HG02759 (cell line): ENCODE results near the gene TTC3.
"Not testable (repeated sequence)": the region's sequence is repeated elsewhere in the genome, so short reads cannot be mapped to it uniquely, and the experiment has no call there.

ENCODE experiments used
- ATAC-seq: cut with Tn5 transposase; IDR thresholded peaks from one replicate; pipeline ENCODE4 v1.9.1; 2021; ENCODE audit warnings: mild to moderate bottlenecking, moderate library complexity; ENCODE audit not compliant: unreplicated experiment

The TTC3 gene

DNA sequence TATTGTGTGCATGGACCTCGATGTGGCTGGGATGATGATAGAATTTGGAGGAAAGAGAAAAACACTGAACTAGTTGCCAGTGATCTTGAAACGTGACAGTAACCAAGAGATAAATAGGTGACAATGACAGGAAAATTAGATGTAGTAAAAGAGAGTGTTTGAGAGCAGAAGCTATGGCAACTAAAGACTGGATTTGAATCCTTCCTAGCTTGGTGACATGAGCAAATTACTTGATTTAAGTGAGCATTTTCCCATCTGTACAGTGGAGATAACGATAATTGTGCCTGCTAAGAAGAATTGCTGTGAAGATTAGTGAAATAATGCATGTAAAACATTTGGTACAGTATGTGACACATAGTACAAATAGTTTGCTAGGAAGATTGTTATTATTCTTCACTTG, 12.7 kb downstream of the TTC3 start:
- no peak for ATAC-seq

DNA sequence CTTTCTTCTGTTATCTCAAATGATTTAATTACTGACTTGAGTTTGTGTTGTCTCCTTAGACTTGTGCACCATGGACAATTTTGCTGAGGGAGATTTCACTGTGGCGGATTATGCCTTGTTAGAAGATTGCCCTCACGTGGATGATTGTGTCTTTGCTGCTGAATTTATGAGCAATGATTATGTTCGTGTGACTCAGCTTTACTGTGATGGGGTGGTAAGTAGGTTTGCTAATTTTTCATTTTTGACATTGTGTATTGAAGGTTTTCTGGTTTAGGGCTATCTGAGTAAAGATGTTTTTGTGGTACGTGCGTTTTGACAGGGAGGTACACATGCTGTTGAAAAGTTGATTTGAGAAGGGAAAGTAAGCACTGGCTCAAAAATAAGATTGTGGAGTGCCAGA, 14.1 kb downstream of the TTC3 start:
- no peak for ATAC-seq

DNA sequence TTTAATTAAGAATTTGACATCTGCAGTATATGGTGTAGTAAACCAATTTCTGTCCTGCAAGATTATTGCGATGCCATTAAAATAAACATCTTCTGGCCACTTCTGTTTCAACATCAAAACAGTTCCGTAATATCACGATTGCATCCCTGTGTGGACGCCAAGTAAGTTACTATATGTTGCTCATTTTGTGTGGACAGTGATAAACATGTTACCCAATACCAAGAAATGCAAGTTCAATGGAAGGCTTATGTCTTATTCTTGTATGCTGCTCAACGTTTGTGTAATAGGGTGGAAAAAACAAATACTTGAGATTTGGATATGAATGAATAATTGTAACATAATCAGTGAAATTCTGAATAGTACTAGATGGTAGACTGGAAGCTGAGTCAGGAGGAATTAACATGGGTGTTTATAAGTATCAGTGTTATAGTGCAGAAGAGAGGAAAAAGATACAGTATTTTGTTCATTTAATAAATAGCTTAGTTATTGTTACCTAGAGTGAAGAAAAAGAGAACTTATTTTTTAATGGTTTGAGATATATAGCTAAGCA, 15.2 kb downstream of the TTC3 start:
- ATAC-seq = no peak

- no peak for ATAC-seq
Observed at GRCh38 chr21:37093977-37094376, 20.9 kb downstream of the TTC3 start.

DNA sequence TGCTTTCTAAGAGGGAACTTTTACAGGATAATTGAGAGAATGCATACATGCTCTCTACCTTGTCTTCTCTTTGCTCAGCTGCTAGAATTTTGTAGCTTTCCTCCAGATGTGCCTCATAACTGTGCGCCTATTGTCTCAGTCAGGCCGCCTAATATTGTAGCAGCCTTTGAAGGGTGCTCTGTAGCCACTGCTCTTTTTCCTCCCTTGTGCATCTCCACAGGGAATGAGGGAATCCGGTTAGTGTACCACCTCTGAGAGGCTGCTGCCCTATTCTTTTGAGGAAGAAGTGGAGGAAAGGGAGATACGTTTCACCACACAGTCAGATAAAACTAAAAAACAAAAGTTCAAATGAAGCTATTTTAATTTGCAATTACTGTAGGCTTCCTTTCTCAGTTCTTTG, 22.8 kb downstream of the TTC3 start:
- no peak for ATAC-seq

GRCh38 chr21:37098751-37099150, 25.7 kb downstream of the TTC3 start:
- no peak for ATAC-seq

- ATAC-seq = no peak
Observed at GRCh38 chr21:37100316-37100715, 27.3 kb downstream of the TTC3 start.

DNA sequence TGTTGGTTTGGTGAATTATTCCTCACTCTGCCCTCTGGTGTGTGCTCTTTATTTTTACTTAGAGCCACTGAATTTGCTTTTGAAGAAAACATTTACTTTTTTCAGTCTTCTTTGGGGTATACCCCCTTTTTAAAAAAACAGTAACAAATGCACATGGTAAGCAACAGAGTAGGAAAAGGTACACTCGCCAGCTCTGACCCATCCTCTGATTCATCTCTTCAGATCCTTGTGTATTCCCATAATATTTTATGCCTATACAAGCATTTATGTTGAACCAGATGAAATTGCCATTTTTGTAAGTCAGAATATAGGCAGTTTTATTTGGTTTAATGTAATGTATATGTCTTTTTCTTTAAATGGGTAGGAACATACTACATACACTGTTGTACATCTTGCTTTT, 28.3 kb downstream of the TTC3 start:
- ATAC-seq = no peak

- ATAC-seq = not testable (repeated sequence)
Observed at GRCh38 chr21:37102746-37103145, 29.7 kb downstream of the TTC3 start.

DNA sequence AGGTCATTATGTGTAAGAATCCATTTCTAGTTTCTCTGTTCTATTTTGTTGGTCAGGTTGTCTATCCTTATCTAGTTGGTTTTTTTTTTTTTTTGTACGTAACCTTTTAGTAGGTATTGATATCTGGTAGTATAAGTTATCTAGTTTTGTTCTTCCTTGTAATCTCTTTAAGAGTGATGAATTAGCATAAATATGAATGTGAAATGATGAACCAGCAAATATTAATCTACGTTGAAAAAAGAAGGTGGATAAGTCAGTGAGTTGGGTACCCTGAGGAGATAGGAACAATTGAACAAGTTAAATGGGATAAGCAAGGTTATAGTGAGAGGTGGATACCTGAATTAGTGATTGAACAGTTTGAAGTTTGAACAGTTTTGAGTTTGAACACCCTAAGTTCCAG, 33.9 kb downstream of the TTC3 start:
- ATAC-seq = no peak

DNA sequence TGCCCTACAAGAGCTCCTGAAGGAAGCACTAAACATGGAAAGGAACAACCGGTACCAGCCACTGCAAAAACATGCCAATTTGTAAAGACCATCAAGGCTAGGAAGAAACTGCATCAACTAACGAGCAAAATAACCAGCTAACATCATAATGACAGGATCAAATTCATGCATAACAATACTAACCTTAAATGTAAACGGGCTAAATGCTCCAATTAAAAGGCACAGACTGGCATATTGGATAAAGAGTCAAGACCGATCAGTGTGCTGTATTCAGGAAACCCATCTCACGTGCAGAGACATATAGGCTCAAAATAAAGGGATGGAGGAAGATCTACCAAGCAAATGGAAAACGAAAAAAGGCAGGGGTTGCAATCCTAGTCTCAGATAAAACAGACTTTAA, 38.0 kb downstream of the TTC3 start:
- ATAC-seq = not testable (repeated sequence)

- ATAC-seq = not testable (repeated sequence)
Observed at GRCh38 chr21:37114301-37114700, 41.2 kb downstream of the TTC3 start.

DNA sequence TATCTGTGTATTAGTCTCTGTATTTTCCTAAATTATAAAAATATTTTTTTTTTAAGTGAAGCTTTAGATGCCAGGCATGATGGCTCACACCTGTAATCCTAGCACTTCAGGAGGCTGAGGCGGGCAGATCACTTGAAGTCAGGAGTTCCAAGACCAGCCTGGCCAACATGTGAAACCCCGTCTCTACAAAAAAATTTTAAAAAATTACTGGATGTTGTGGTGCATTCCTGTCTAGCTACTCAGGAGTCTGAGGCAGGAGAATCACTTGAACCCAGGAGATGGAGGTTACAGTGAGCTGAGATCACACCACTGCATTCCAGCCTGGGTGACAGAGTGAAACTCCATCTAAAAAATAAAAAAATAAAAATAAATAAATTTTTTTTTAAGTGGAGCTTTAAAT, 43.4 kb downstream of the TTC3 start:
- ATAC-seq = not testable (repeated sequence)

DNA sequence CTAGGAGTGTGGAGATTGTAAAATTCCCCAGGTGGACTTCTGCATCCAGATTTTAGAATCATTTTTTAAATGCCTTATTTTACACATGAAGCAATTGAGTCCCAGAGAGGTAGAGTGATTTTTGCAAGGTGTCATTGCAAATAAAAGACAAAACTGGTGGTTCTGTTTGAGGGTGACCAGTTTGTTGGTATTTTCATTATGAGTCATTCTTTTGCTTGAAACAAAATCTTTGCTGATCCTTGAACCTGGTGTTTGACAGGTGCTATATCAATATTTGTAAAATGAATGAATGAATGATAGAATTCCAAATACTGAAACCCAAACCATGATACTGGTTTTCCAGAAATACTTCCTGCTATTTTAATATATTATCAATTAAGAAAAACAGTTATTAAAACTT, 44.1 kb downstream of the TTC3 start:
- no peak for ATAC-seq

DNA sequence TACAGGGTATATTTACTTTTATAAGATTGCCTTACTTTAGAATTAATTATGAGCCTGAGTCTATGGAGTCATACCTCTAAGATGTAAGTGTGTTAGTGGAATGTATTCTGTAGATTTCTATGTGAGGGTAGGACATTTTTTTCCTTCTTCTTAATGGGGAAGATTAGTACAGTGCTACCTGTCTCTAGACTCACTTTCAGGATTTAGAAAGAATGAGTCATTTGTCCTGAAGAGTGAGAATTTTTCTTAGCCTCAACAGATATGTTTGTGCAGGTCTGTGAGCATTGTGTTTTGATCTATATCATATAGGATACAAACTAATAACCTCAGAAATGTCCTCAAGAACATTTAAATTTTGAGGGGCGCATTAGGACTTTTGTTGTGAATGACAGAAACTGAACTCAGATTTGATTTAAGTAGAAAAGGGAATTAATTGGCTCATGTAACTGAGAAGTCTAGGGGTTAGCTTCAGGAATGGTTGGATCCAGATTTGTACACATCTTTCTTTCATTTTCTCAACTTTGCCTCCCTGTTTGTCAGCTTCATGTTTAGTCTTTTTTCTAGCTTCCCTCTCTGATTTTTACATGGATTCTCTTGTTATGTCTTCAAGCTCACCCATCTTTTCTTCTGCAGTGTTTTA, 45.3 kb downstream of the TTC3 start:
- no peak for ATAC-seq

DNA sequence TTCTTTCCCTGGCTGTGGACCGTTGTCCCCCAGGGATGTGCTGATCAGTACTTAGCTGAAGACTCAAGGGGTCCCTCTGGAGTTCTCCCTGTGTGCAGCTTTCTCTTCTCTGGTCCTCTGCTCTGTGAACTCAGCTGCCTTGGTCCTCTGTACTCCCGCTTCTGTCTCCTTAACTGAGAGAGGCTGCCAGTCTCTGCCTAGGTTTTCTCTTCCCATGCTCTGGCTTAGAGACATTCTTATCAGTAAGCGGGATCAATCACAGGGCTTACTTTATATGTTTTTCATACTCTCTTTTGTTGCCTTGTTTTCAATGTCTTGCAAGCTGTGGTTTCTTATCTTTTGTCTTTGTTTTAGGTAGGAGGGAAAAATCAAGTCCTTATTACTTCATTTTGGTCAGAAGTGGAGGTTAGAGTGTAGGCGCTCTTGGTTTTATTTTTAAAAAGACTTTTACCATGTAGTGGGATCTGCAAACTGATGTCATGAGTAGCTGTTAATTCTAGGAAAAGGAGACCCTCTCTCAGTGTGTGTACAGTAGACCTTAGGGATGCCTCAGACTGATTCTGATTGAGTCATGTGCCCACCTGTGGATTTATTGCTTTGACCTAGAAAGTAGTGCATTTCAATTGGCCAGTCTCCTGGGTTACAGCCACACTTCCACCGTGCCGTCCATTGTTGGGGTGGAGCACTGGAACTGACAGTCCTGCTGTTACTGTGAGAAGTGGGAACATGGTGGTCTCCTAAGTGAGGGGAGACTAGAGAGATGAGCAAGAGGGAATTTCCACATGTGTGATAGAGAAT, 46.6 kb downstream of the TTC3 start:
- ATAC-seq = no peak

GRCh38 chr21:37128076-37128475, 55.0 kb downstream of the TTC3 start:
- no peak for ATAC-seq

GRCh38 chr21:37130971-37131370, 57.9 kb downstream of the TTC3 start:
- no peak for ATAC-seq

- no peak for ATAC-seq
Observed at GRCh38 chr21:37136261-37136660, 63.2 kb downstream of the TTC3 start.

DNA sequence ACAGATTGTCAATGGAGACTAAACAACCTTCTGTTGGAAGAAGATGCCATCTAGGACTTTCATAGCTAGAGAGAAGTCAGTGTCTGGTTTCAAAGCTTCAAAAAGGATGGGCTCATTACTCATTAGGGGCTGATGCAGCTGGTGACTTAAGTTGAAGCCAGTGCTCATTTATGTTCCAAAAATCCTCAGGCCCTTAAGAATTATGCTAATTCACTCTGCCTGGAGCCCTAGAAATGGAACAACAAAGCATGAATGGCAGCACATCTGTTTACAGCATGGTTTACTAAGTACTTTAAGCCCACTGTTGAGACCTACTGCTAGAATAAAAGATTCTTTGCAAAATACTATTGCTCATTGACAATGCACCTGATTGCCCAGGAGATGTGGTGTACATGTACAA, 63.7 kb downstream of the TTC3 start:
- no peak for ATAC-seq

DNA sequence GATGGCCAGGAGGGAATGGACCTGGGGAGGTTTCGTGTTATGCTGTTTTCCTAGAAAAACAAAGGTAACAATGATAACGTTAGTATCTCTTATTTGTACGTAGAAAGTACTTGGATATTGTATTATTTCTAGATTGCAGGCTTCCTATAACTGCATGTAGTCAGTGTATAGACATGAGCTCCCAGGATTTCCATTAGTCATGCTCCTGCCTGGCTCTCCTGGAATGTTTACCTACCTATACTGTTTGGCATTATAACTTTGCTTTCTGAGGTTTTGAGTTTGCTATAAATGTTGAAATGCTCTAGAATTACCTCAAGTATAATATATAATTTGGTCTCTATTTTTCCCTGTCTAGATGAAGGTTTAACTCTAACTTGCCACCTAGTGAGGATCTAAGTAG, 66.1 kb downstream of the TTC3 start:
- ATAC-seq = no peak

DNA sequence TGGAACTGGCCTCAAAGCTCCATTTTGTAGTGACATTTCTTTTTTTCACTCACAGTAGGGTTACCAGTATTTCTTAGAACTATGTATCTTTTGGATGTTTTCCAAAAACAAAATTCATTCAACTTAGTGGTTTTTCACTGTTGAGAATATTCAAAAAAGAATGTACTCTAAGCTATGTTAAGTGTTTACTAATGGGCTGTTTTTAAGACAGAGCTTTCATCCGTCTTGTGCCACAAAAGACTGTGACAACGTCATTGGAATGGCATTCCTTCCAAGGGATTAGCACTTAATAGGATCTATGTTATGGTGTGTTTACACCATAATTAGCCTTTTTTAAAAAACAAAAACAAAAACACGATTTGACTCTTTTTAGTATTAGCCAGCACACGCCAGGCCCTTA, 66.8 kb downstream of the TTC3 start:
- no peak for ATAC-seq
